Astrocyte (in vitro differentiated cells and primary cell): ENCODE results near the gene BEND5. TPM values are rescaled to one million over a fixed set of nuclear protein-coding genes. Genes with fewer than 3 reads are reported as not detected.

Source experiments
- DNase-seq: peaks from one replicate; pipeline ENCODE4 v3.0.0-alpha.2; 2010; ENCODE audit warnings: low read depth
- FAIRE-seq: peaks from 2 replicates; lab custom pipeline; 2011; peaks lifted over from hg19 to GRCh38; lab: Jason Lieb, UNC
- H2AFZ ChIP-seq: 2 replicates; pipeline ENCODE4 v1.6.0; 2012; ENCODE audit warnings: low read depth, low read length, inconsistent platforms
- H3K27ac ChIP-seq: 2 replicates; pipeline ENCODE4 v1.5.1; 2011; ENCODE audit warnings: low read depth, low read length, inconsistent platforms
- H3K27me3 ChIP-seq: 2 replicates; pipeline ENCODE4 v1.6.0; 2011; ENCODE audit warnings: low read length, inconsistent platforms; ENCODE audit not compliant: insufficient read depth
- H3K36me3 ChIP-seq: 2 replicates; pipeline ENCODE4 v1.5.1; 2011; ENCODE audit warnings: low read length, inconsistent platforms; ENCODE audit not compliant: insufficient read depth
- H3K4me1 ChIP-seq: 2 replicates; pipeline ENCODE4 v1.5.1; 2011; ENCODE audit warnings: low read length, inconsistent platforms; ENCODE audit not compliant: insufficient read depth
- H3K4me2 ChIP-seq: 2 replicates; pipeline ENCODE4 v1.6.0; 2012; ENCODE audit warnings: low read length, inconsistent platforms
- H3K4me3 ChIP-seq: 2 replicates; pipeline ENCODE4 v1.5.1; 2011; ENCODE audit warnings: low read depth, mild to moderate bottlenecking, low read length, inconsistent platforms; ENCODE audit not compliant: insufficient read depth
- H3K79me2 ChIP-seq: 2 replicates; pipeline ENCODE4 v1.6.0; 2012; ENCODE audit warnings: mild to moderate bottlenecking, low read length, inconsistent platforms; ENCODE audit not compliant: insufficient read depth
- H3K9ac ChIP-seq: 2 replicates; pipeline ENCODE4 v1.6.0; 2012; ENCODE audit warnings: mild to moderate bottlenecking, low read length, inconsistent platforms
- H3K9me3 ChIP-seq: 2 replicates; pipeline ENCODE4 v1.5.1; 2012; ENCODE audit warnings: low read depth, mild to moderate bottlenecking, low read length, inconsistent platforms; ENCODE audit not compliant: insufficient read depth
- H4K20me1 ChIP-seq: 2 replicates; pipeline ENCODE4 v1.6.0; 2012; ENCODE audit warnings: low read length, inconsistent platforms; ENCODE audit not compliant: insufficient read depth
- H3K27ac Mint-ChIP-seq: one replicate; pipeline ENCODE4 v1.8.0; 2021; ENCODE audit warnings: mild to moderate bottlenecking, mixed read lengths; ENCODE audit not compliant: unreplicated experiment
- H3K27me3 Mint-ChIP-seq: one replicate; pipeline ENCODE4 v1.8.0; 2021; ENCODE audit warnings: low read depth, mixed read lengths; ENCODE audit not compliant: unreplicated experiment
- H3K36me3 Mint-ChIP-seq: one replicate; pipeline ENCODE4 v1.8.0; 2021; ENCODE audit warnings: low read depth, mixed read lengths; ENCODE audit not compliant: unreplicated experiment
- H3K4me1 Mint-ChIP-seq: one replicate; pipeline ENCODE4 v1.8.0; 2021; ENCODE audit warnings: low read depth, mixed read lengths; ENCODE audit not compliant: unreplicated experiment
- H3K4me3 Mint-ChIP-seq: one replicate; pipeline ENCODE4 v1.8.0; 2021; ENCODE audit warnings: mild to moderate bottlenecking, moderate library complexity, mixed read lengths; ENCODE audit not compliant: unreplicated experiment
- H3K9me3 Mint-ChIP-seq: one replicate; pipeline ENCODE4 v1.8.0; 2021; ENCODE audit warnings: mild to moderate bottlenecking, mixed read lengths; ENCODE audit not compliant: unreplicated experiment
- EZH2 ChIP-seq: IDR thresholded peaks from 2 replicates; pipeline ENCODE4 v1.6.1; 2012; ENCODE audit warnings: mild to moderate bottlenecking, low read length, inconsistent platforms; ENCODE audit not compliant: insufficient read depth
- total RNA-seq: library from RNA; stranded (reverse); gene quantifications from 2 replicates; pipeline ENCODE4 v1.2.1, GENCODE V29; 2021
- TF ChIP-seq, protein P1 (sequence below): IDR thresholded peaks from 2 replicates; pipeline ENCODE4 v1.5.1; 2011; ENCODE audit warnings: low read depth, mild to moderate bottlenecking, inconsistent platforms, low read length, moderate library complexity; ENCODE audit not compliant: insufficient read depth

The BEND5 gene
- total RNA-seq, 1 donor from 2014 or later: 1.4 TPM

DNA sequence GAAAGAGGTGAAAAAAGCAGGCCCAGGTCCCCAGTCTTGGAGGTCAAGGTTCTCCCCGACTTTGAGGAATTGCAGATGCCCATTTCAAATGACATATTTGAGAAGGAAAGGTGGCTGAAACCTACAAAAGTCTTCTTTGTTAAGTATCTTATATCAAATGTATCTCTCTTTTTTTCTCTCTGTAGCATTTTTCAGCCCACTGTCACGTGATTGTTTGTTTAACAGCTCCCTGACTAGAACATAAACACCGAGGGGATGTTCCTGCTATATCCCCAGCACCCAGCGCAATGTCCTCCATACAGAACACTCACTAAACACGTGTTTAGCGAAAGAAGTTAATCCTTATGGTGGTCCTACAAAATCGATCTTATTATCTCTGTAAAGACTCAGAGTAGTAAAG is 27.6 kb downstream of the BEND5 start:
- no peaks in the 10 kb centered on the region for H3K4me1 ChIP-seq
- no peaks in the 10 kb centered on the region for H3K4me1 Mint-ChIP-seq
- no peaks in the 10 kb centered on the region for H3K9me3 ChIP-seq
- H3K36me3 Mint-ChIP-seq: peaks cover 2% of the 10 kb centered on the region
- no peak overlapping the region for H2AFZ ChIP-seq
- no peak overlapping the region for H3K4me3 Mint-ChIP-seq
- H3K4me3 ChIP-seq: no peak overlapping the region
- no peaks in the 10 kb centered on the region for H3K27me3 ChIP-seq
- no peaks in the 10 kb centered on the region for H3K36me3 ChIP-seq
- H4K20me1 ChIP-seq: no peaks in the 10 kb centered on the region
- H3K27ac ChIP-seq: no peak overlapping the region
- no peak overlapping the region for H3K27ac Mint-ChIP-seq
- no peak for FAIRE-seq
- H3K9me3 Mint-ChIP-seq: peaks cover 2% of the 10 kb centered on the region
- no peak for DNase-seq
- no peak overlapping the region for H3K9ac ChIP-seq
- TF ChIP-seq, protein P1, sequence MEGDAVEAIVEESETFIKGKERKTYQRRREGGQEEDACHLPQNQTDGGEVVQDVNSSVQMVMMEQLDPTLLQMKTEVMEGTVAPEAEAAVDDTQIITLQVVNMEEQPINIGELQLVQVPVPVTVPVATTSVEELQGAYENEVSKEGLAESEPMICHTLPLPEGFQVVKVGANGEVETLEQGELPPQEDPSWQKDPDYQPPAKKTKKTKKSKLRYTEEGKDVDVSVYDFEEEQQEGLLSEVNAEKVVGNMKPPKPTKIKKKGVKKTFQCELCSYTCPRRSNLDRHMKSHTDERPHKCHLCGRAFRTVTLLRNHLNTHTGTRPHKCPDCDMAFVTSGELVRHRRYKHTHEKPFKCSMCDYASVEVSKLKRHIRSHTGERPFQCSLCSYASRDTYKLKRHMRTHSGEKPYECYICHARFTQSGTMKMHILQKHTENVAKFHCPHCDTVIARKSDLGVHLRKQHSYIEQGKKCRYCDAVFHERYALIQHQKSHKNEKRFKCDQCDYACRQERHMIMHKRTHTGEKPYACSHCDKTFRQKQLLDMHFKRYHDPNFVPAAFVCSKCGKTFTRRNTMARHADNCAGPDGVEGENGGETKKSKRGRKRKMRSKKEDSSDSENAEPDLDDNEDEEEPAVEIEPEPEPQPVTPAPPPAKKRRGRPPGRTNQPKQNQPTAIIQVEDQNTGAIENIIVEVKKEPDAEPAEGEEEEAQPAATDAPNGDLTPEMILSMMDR: no peak
- TF ChIP-seq EZH2: no peak
- no peak overlapping the region for H3K4me2 ChIP-seq
- peaks cover 2% of the 10 kb centered on the region for H3K27me3 Mint-ChIP-seq
- no peaks in the 10 kb centered on the region for H3K79me2 ChIP-seq

DNA sequence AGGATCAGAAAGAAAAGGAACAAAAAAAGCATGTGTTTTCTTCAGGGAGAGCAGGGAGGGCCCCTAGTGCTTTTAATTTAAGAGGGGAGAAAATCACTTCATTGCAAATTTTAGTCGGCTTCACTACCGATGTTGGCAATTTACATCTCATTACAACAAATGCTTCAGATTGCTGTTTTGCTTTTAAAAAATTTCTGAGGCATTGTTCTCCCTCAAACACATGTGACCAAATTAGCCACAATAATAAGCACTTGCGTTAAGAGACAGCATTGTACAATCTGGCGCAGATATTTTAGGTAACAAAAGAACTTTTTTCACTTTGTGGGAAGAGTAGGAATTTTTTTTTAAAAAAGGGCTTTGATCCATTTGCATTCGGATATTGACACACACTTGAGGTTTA is 29.8 kb downstream of the BEND5 start:
- no peak overlapping the region for H3K9ac ChIP-seq

DNA sequence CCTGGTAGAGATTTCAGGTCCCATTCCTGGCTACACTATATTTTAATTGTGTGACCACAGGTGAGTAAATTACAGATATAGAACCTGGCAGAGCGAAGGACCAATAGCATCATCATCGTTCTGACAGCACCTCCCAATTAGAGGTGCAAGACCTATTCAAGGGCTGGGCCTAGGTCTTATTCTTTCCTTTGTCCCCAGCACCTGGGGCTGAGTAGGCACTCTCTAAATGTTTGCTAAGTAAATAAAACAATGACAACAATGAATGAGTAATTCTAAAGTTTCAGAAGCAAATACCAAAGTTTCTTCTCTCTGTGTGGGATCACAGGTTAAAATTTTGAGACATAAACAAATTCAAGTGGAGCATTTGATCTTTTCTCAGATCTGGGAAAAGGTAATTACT is 32.7 kb downstream of the BEND5 start:
- DNase-seq (no peak), FAIRE-seq (no peak)
- Histone ChIP-seq H4K20me1 (no peaks in the 10 kb centered on the region), H3K36me3 (no peaks in the 10 kb centered on the region), H2AFZ (no peak overlapping the region), H3K4me2 (no peak overlapping the region), H3K9ac (no peak overlapping the region), H3K4me3 (no peak overlapping the region), H3K79me2 (no peaks in the 10 kb centered on the region), H3K9me3 (no peaks in the 10 kb centered on the region), H3K4me1 (no peaks in the 10 kb centered on the region), H3K27ac (no peak overlapping the region), H3K27me3 (no peaks in the 10 kb centered on the region)
- Mint-ChIP-seq H3K9me3 (peaks cover 2% of the 10 kb centered on the region), H3K36me3 (peaks cover 2% of the 10 kb centered on the region), H3K4me1 (no peaks in the 10 kb centered on the region), H3K27me3 (peaks cover 2% of the 10 kb centered on the region), H3K4me3 (no peak overlapping the region), H3K27ac (no peak overlapping the region)
- TF ChIP-seq, protein P1: no peak
- TF ChIP-seq EZH2: no peak

More for the DNA sequence above, 29.8 kb downstream of the BEND5 start:
- H4K20me1 ChIP-seq: no peaks in the 10 kb centered on the region
- H3K9me3 ChIP-seq: no peaks in the 10 kb centered on the region
- no peak overlapping the region for H3K4me3 Mint-ChIP-seq
- H3K27ac Mint-ChIP-seq: no peak overlapping the region
- no peak for FAIRE-seq
- peaks cover 2% of the 10 kb centered on the region for H3K36me3 Mint-ChIP-seq
- no peak overlapping the region for H3K4me2 ChIP-seq
- H3K9me3 Mint-ChIP-seq: peaks cover 2% of the 10 kb centered on the region
- no peaks in the 10 kb centered on the region for H3K36me3 ChIP-seq
- DNase-seq: no peak
- TF ChIP-seq EZH2: no peak
- TF ChIP-seq, protein P1: no peak
- H3K27ac ChIP-seq: no peak overlapping the region
- no peaks in the 10 kb centered on the region for H3K79me2 ChIP-seq
- H3K4me1 Mint-ChIP-seq: no peaks in the 10 kb centered on the region
- H3K4me1 ChIP-seq: no peaks in the 10 kb centered on the region
- H2AFZ ChIP-seq: no peak overlapping the region
- no peaks in the 10 kb centered on the region for H3K27me3 ChIP-seq
- peaks cover 2% of the 10 kb centered on the region for H3K27me3 Mint-ChIP-seq
- no peak overlapping the region for H3K4me3 ChIP-seq
